Sigmoid colon (tissue), 7 donors: ENCODE measurements around the gene STKLD1. TPM values are rescaled to one million over a fixed set of nuclear protein-coding genes. Genes with fewer than 3 reads are reported as not detected.

Experiments used
- DNase-seq: peaks from one replicate; pipeline ENCODE4 v3.0.0-alpha.2; 2019
- H3K27ac ChIP-seq, 4 donors: fragments of 200-600 bp; sonication (generic); one replicate each; pipeline ENCODE4 v1.5.1; 2016 to 2019; ENCODE audit warnings: mild to moderate bottlenecking in 1 of 4
- H3K27me3 ChIP-seq, 3 donors: fragments of 200-600 bp; sonication (generic); one replicate each; pipeline ENCODE4 v1.5.1; 2019; ENCODE audit warnings: mild to moderate bottlenecking in 1 of 3
- H3K36me3 ChIP-seq, 4 donors: fragments of 200-600 bp; sonication (generic); one replicate each; pipeline ENCODE4 v1.5.1; 2016 to 2019
- H3K4me1 ChIP-seq, 4 donors: fragments of 200-600 bp; sonication (generic); one replicate each; pipeline ENCODE4 v1.5.1; 2017 to 2019
- H3K4me3 ChIP-seq, 4 donors: fragments of 200-600 bp; sonication (generic); one replicate each; pipeline ENCODE4 v1.5.1; 2017 to 2019; ENCODE audit warnings: mild to moderate bottlenecking in 2 of 4, moderate library complexity in 1 of 4
- H3K9me3 ChIP-seq, 4 donors: fragments of 200-600 bp in 3 of 4; sonication (generic) in 3 of 4; one replicate each; pipeline versions ENCODE4 v1.5.1 to v1.6.1; 2013 to 2019
- EP300 ChIP-seq, 4 donors: sonication (generic); formaldehyde crosslinking; IDR thresholded peaks; one replicate each; pipeline ENCODE4 v1.6.1; 2017; ENCODE audit warnings: antibody characterized with exemption in 4 of 4
- POLR2A ChIP-seq, 2 donors: fragments of 450-650 bp; IDR thresholded peaks; one replicate each; pipeline ENCODE4 v1.6.1; 2016; ENCODE audit warnings: antibody characterized with exemption in 2 of 2, mild to moderate bottlenecking in 2 of 2, moderate library complexity in 2 of 2
- POLR2AphosphoS5 ChIP-seq, 4 donors: sonication (generic); formaldehyde crosslinking; IDR thresholded peaks; one replicate each; pipeline ENCODE4 v1.6.1; 2017; ENCODE audit warnings: antibody characterized with exemption in 4 of 4
- WGBS, 2 donors: extraction: QIAGEN DNeasy Blood & Tissue Kit; methylation state at CpG; one replicate each; pipeline ENCODE4 v1.1.7; 2013; 5-methylcytosine and 5-hydroxymethylcytosine counted together
- intact Hi-C: fragments of 100-400 bp; cut with DNase I; formaldehyde crosslinking; loops from one replicate; pipeline ENCODE4 v1.15.1; 2023
- polyA plus RNA-seq, 3 donors: library from polyadenylated mRNA; stranded (reverse); fragments of 200-250 nt; gene quantifications; one replicate each; pipeline ENCODE4 v1.2.3, GENCODE V29; 2013
- total RNA-seq, 4 donors: library from RNA; depleted of rRNA; stranded (reverse); fragments of >200 nt; gene quantifications; one replicate each; pipeline ENCODE4 v1.1.0, GENCODE V29; 2016
- TF ChIP-seq, protein P1 (sequence below), 4 experiments: fragments of 450-650 bp in 3 of 4; fragments of 200-600 bp in 1 of 4; IDR thresholded peaks; one replicate each; pipeline ENCODE4 v1.5.1; 2016 to 2019; ENCODE audit warnings: antibody characterized with exemption in 4 of 4, mild to moderate bottlenecking in 3 of 4, moderate library complexity in 2 of 4
- donor health status: healthy with polysubstance abuse.
- donor health status: Bipolar disorder and iron deficiency.
- donor health status: healthy.

The STKLD1 gene
- total and polyA plus RNA-seq, 7 donors: 0.49 to 8.3 (median 1.5) TPM; not detected in 1

GRCh38 chr9:133342570-133342969 lies 33.6 kb upstream of the STKLD1 start:
- TF ChIP-seq POLR2A (IDR thresholded peaks at IDR 0.05) (no peak), POLR2AphosphoS5 (IDR thresholded peaks at IDR 0.05) (no peak), EP300 (IDR thresholded peaks at IDR 0.05) (no peak)
- TF ChIP-seq, protein P1, sequence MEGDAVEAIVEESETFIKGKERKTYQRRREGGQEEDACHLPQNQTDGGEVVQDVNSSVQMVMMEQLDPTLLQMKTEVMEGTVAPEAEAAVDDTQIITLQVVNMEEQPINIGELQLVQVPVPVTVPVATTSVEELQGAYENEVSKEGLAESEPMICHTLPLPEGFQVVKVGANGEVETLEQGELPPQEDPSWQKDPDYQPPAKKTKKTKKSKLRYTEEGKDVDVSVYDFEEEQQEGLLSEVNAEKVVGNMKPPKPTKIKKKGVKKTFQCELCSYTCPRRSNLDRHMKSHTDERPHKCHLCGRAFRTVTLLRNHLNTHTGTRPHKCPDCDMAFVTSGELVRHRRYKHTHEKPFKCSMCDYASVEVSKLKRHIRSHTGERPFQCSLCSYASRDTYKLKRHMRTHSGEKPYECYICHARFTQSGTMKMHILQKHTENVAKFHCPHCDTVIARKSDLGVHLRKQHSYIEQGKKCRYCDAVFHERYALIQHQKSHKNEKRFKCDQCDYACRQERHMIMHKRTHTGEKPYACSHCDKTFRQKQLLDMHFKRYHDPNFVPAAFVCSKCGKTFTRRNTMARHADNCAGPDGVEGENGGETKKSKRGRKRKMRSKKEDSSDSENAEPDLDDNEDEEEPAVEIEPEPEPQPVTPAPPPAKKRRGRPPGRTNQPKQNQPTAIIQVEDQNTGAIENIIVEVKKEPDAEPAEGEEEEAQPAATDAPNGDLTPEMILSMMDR (IDR thresholded peaks at IDR 0.05): no peak
- H3K36me3 ChIP-seq: peaks cover 33 to 78% (median 48%) of the 10 kb centered on the region in 4 donors
- 83 to 88% methylated on average over 11 of the region's 11 CpGs for WGBS, 2 donors
- peaks cover 0 to 15% (median 14%) of the 10 kb centered on the region in 4 donors for H3K4me1 ChIP-seq
- DNase-seq: no peak
- intact Hi-C loops: no loop called here
- no peak overlapping the region for H3K27ac ChIP-seq
- no peak overlapping the region for H3K4me3 ChIP-seq
- H3K27me3 ChIP-seq: no peaks in the 10 kb centered on the region
- no peaks in the 10 kb centered on the region for H3K9me3 ChIP-seq

GRCh38 chr9:133344071-133344470 lies 32.1 kb upstream of the STKLD1 start:
- Histone ChIP-seq H3K27me3 (no peaks in the 10 kb centered on the region), H3K9me3 (no peaks in the 10 kb centered on the region), H3K4me3 (no peak overlapping the region), H3K36me3 (peaks cover 33 to 69% (median 48%) of the 10 kb centered on the region in 4 donors), H3K27ac (no peak overlapping the region), H3K4me1 (peaks cover 0 to 22% (median 19%) of the 10 kb centered on the region in 4 donors)
- intact Hi-C loops: no loop called here
- WGBS, 2 donors: 97% methylated on average over 19 of the region's 19 CpGs
- no peak for TF ChIP-seq POLR2AphosphoS5 (IDR thresholded peaks at IDR 0.05)
- no peak for TF ChIP-seq EP300 (IDR thresholded peaks at IDR 0.05)
- TF ChIP-seq, protein P1 (IDR thresholded peaks at IDR 0.05): no peak
- no peak for TF ChIP-seq POLR2A (IDR thresholded peaks at IDR 0.05)
- no peak for DNase-seq

DNA sequence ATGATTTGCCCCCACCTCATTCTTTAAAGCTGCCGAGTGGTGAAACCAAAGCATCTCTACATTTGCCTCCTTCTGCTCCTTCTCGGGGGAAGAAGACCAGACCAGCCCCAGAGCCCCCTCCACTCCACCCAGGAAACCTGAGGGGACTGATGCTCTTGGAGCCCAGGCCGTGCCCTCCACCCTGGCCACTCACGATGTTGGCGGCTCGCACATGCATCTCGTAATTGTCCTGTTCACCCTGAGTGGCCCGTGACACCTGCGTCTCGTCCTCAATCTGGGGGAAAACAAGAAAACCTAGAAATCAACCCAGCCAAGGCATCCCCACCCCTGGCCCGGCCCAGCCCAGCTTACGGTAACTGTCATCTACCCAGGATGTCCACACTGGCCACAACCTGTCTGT lies 31.2 kb upstream of the STKLD1 start:
- Histone ChIP-seq H3K4me1 (peaks cover 0 to 31% (median 26%) of the 10 kb centered on the region in 4 donors), H3K27ac (no peak overlapping the region), H3K4me3 (no peak overlapping the region), H3K27me3 (no peaks in the 10 kb centered on the region), H3K36me3 (peaks cover 41 to 69% (median 52%) of the 10 kb centered on the region in 4 donors), H3K9me3 (no peaks in the 10 kb centered on the region)
- TF ChIP-seq POLR2A (IDR thresholded peaks at IDR 0.05) (no peak), EP300 (IDR thresholded peaks at IDR 0.05) (no peak), POLR2AphosphoS5 (IDR thresholded peaks at IDR 0.05) (no peak)
- TF ChIP-seq, protein P1 (IDR thresholded peaks at IDR 0.05): no peak
- WGBS, 2 donors: 95% methylated on average over 12 of the region's 12 CpGs
- DNase-seq: no peak
- intact Hi-C loops: loop anchor here (5.0 kb wide), 1 partner anchor 117 kb away; no protein-coding TSS in a partner anchor

- TF ChIP-seq, protein P1 (IDR thresholded peaks at IDR 0.05): no peak
- no peak for TF ChIP-seq POLR2AphosphoS5 (IDR thresholded peaks at IDR 0.05)
- no peak for TF ChIP-seq POLR2A (IDR thresholded peaks at IDR 0.05)
- TF ChIP-seq EP300 (IDR thresholded peaks at IDR 0.05): no peak
- intact Hi-C loops: loop anchor here (5.0 kb wide), 1 partner anchor 117 kb away; no protein-coding TSS in a partner anchor
- Histone ChIP-seq H3K27me3 (no peaks in the 10 kb centered on the region), H3K4me1 (peaks cover 0 to 31% (median 27%) of the 10 kb centered on the region in 4 donors), H3K4me3 (no peak overlapping the region), H3K9me3 (no peaks in the 10 kb centered on the region), H3K27ac (peak overlapping the region in 2 of 4 donors; percentile 93), H3K36me3 (peaks cover 45 to 69% (median 56%) of the 10 kb centered on the region in 4 donors)
- WGBS, 2 donors: 95 to 96% methylated on average over 6 of the region's 6 CpGs
- no peak for DNase-seq
Observed at GRCh38 chr9:133345596-133345995, 30.6 kb upstream of the STKLD1 start.
